ENCODE measurements around the gene RILPL1. TPM values are rescaled to one million over a fixed set of nuclear protein-coding genes. Genes with fewer than 3 reads are reported as not detected.
"Not testable (repeated sequence)": the region's sequence is repeated elsewhere in the genome, so short reads cannot be mapped to it uniquely, and the experiment has no call there.

Gene RILPL1
- total RNA-seq, 1 donor, result 1.1 TPM

- no peak for DNase-seq (ENCODE audit: low read depth in 2 of 3, low spot score in 2 of 3)
Measured at GRCh38 chr12:123435636-123436016, 97.9 kb downstream of the RILPL1 start.

GRCh38 chr12:123433615-123434014, 99.9 kb downstream of the RILPL1 start:
- DNase-seq (ENCODE audit: low read depth in 2 of 3, low spot score in 2 of 3), result no peak

DNA sequence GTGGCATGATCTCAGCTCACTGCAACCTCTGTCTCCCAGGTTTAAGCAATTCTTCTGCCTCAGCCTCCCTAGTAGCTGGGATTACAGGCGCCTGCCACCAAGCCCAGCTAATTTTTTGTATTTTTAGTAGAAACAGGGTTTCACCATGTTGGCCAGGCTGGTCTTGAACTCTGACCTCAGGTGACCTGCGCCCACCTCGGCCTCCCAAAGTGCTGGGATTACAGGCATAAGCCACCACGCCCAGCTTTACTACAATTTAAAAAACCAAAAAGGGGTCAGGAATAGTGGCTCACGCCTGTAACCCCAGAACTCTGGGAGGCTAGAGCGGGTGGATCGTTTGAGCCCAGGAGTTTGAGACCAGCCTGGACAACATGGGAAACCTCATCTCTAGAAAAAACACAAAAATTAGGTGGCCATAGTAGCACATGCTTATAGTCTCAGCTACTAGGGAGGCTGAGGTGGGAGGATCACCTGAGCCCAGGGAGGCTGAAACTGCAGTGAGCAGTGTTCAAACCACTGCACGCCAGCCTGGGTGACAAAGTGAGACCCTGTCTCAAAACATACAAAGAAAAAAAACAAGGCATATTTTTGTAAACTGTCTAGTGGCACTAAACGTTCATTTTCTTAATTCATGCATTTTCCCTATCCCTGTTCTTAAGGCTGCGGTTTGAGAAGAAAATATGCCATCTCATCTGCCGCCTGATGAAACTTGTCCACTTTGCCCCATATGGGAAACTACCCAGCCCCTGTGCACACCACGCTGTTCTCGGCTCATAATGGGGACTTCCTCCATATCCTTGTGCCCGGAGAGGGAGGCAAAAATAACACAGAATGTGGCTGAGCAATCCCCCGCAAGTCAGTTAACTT, 101.3 kb downstream of the RILPL1 start:
- peak in 2 of 3 donors; percentile 71 to 79 for DNase-seq (ENCODE audit: low read depth in 2 of 3, low spot score in 2 of 3)

GRCh38 chr12:123429101-123429500, 104.4 kb downstream of the RILPL1 start:
- not testable (repeated sequence) for DNase-seq (ENCODE audit: low read depth in 2 of 3, low spot score in 2 of 3)

- DNase-seq (ENCODE audit: low read depth in 2 of 3, low spot score in 2 of 3), result no peak
Measured at GRCh38 chr12:123428591-123428990, 104.9 kb downstream of the RILPL1 start.

DNA sequence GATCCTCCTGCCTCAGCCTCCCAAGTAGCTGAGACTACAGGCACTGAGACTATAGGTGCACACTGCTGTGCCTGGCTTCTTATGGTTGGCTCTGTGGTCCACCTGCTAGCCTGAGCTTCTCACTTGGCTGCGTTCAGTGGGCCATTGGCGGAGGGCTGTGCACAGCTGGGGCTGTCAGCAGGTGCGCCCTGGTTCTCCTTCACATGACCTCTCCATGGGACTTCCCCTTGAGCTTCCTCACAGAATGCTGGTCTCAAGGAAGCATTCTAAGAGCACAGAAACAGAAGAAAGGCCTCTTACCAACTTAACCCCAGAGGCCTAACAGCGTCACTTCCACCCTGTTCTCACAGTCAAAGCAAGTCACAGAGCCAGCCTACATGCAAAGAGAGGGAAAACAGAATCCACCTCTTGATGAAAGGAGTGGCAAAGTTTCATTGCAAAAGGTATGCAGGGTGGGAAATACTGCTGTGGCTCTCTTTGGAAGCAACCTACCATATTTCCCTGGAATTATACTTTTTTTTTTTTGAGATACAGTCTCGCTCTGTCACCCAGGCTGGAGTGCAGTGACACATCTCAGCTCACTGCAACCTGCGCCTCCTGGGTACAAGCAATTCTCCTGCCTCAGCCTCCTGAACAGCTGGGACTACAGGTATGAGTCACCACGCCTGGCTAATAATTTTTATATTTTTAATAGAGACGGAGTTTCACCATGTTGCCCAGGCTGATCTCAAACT, 106.3 kb downstream of the RILPL1 start:
- peak in 1 of 3 donors; percentile 36 for DNase-seq (ENCODE audit: low read depth in 2 of 3, low spot score in 2 of 3)

GRCh38 chr12:123421314-123421713, 112.2 kb downstream of the RILPL1 start:
- DNase-seq (ENCODE audit: low read depth in 2 of 3, low spot score in 2 of 3), result no peak

Small RNA genes within 50 kb of the gene (small RNA-seq; reads per million reads assigned to genes)
- gene AC145423.2 (not detected), gene MIR3908 (not detected)

Other genes starting within 250 kb of the RILPL1 start
- 11.8 TPM for gene SBNO1, start 168.9 kb downstream of the RILPL1 start, total RNA-seq
- gene KMT5A, start 149.6 kb downstream of the RILPL1 start, total RNA-seq, result 19.9 TPM
- gene RILPL2, start 97.0 kb downstream of the RILPL1 start, total RNA-seq, result 9.4 TPM
- 27.7 TPM for gene SNRNP35, start 75.6 kb downstream of the RILPL1 start, total RNA-seq
- 85.1 TPM for gene TMED2, start 50.8 kb upstream of the RILPL1 start, total RNA-seq
- 15.6 TPM for gene DDX55, start 68.4 kb upstream of the RILPL1 start, total RNA-seq
- 30.4 TPM for gene EIF2B1, start 100.0 kb upstream of the RILPL1 start, total RNA-seq
- 21.0 TPM for gene GTF2H3, start 100.1 kb upstream of the RILPL1 start, total RNA-seq
- 21.0 TPM for gene TCTN2, start 137.4 kb upstream of the RILPL1 start, total RNA-seq
- gene ATP6V0A2, start 178.6 kb upstream of the RILPL1 start, total RNA-seq, result 148 TPM
- 1.3 TPM for gene DNAH10, start 228.6 kb upstream of the RILPL1 start, total RNA-seq